WERI-Rb-1 (cell line): ENCODE measurements around the gene CCL25.

Experiments
- DNase-seq: peaks from one replicate; pipeline ENCODE4 v3.0.0-alpha.2; 2020
- H3K27ac ChIP-seq: fragments of 250-450 bp; sonication (Bioruptor Pico); 2 replicates; pipeline ENCODE4 v1.5.1; 2020; ENCODE audit warnings: mild to moderate bottlenecking, moderate library complexity
- H3K27me3 ChIP-seq: fragments of 250-450 bp; sonication (Bioruptor Pico); 2 replicates; pipeline ENCODE4 v1.5.1; 2021; ENCODE audit warnings: mild to moderate bottlenecking, low read depth, moderate library complexity; ENCODE audit not compliant: insufficient read depth, severe bottlenecking
- H3K36me3 ChIP-seq: fragments of 250-450 bp; sonication (Bioruptor Pico); 2 replicates; pipeline ENCODE4 v1.5.1; 2020; ENCODE audit warnings: mild to moderate bottlenecking, moderate library complexity
- H3K4me3 ChIP-seq: 2 replicates; pipeline ENCODE4 v1.5.1; 2011; ENCODE audit warnings: low read depth, mild to moderate bottlenecking, control low read depth, low read length
- H3K9me3 ChIP-seq: fragments of 250-450 bp; sonication (Bioruptor Pico); 2 replicates; pipeline ENCODE4 v1.5.1; 2021; ENCODE audit warnings: mild to moderate bottlenecking, moderate library complexity; ENCODE audit not compliant: severe bottlenecking
- TF ChIP-seq, protein P1 (sequence below): IDR thresholded peaks from 2 replicates; pipeline ENCODE4 v1.5.1; 2011; ENCODE audit warnings: low read depth, mild to moderate bottlenecking, control low read depth, inconsistent platforms, low read length

Gene CCL25

GRCh38 chr19:8064911-8065874 is 12.6 kb downstream of the CCL25 start:
- Histone ChIP-seq H3K27ac (no peak overlapping the region), H3K4me3 (no peak overlapping the region), H3K36me3 (no peaks in the 10 kb centered on the region), H3K27me3 (no peaks in the 10 kb centered on the region), H3K9me3 (peaks cover 10% of the 10 kb centered on the region)
- DNase-seq, result no peak
- TF ChIP-seq, protein P1, sequence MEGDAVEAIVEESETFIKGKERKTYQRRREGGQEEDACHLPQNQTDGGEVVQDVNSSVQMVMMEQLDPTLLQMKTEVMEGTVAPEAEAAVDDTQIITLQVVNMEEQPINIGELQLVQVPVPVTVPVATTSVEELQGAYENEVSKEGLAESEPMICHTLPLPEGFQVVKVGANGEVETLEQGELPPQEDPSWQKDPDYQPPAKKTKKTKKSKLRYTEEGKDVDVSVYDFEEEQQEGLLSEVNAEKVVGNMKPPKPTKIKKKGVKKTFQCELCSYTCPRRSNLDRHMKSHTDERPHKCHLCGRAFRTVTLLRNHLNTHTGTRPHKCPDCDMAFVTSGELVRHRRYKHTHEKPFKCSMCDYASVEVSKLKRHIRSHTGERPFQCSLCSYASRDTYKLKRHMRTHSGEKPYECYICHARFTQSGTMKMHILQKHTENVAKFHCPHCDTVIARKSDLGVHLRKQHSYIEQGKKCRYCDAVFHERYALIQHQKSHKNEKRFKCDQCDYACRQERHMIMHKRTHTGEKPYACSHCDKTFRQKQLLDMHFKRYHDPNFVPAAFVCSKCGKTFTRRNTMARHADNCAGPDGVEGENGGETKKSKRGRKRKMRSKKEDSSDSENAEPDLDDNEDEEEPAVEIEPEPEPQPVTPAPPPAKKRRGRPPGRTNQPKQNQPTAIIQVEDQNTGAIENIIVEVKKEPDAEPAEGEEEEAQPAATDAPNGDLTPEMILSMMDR, result no peak

- H3K9me3 ChIP-seq, result peaks cover 10% of the 10 kb centered on the region
- TF ChIP-seq, protein P1, result no peak
- no peak for DNase-seq
- H3K27me3 ChIP-seq, result no peaks in the 10 kb centered on the region
- no peak overlapping the region for H3K27ac ChIP-seq
- no peaks in the 10 kb centered on the region for H3K36me3 ChIP-seq
- no peak overlapping the region for H3K4me3 ChIP-seq
Observed at GRCh38 chr19:8065875-8066261, 13.3 kb downstream of the CCL25 start.

DNA sequence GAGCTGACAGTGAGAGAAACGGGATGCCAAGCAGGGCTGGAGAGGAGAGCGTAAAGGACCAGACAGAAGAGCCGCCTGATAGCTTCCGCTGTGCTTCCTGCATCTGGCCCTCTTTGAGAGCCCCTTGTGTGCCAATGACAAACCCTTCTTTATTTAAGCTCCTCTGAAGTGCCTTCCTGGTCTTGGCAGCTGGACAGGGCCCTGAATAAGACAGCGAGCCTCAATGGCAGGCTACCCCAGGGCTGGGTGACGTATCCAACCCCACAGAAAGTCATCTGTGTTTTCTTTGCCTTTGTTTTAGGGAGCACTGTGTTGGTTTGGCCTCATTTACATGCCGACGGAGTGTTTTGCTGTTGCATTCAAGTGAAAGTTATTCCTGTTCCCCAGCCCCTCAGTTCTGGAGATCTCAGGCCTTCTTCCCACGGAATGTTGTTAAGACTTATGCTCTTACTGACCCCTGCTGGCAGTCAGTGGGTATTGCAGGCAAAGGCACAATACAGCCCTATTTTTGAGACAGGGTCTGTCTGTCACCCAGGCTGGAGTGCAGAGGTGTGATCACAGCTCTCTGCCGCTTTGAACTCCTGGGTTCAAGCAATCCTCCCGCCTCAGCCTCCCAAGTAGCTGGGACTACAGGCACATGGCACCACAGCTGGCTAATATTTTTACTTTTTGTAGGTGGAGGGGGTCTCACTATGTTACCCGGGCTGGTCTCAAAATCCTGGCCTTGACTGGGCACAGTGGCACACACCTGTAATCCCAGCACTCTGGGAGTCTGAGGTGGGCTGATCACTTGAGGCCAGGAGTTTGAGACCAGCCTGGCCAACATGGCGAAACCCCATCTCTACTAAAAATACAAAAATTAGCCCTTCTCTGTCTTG is 16.8 kb downstream of the CCL25 start:
- Histone ChIP-seq H3K9me3 (peaks cover 12% of the 10 kb centered on the region), H3K27me3 (no peaks in the 10 kb centered on the region), H3K4me3 (no peak overlapping the region), H3K27ac (no peak overlapping the region), H3K36me3 (no peaks in the 10 kb centered on the region)
- TF ChIP-seq, protein P1, result peak; percentile 81
- DNase-seq, result peak; percentile 49

DNA sequence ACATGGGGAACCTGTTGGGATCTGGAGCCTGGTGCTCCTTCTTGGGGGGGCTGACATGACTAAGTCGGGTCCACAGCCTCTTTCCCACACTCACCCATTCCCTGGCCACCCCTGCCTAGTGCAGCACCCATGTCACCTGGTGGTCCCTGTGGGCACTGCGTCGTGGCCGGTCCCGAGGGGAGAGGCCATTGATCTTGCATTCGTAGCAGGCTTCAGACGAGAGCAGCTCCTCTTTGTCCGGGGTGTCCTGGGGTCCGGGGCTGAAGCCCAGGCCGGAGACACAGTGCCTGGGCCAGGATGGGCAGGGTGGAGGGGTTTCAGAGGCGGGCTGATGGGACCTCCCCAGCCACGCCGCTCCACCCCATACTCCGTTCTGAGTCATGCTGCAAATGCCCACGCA is 19.4 kb downstream of the CCL25 start:
- no peak for DNase-seq
- TF ChIP-seq, protein P1, result peak; percentile 55
- no peaks in the 10 kb centered on the region for H3K27me3 ChIP-seq
- no peak overlapping the region for H3K4me3 ChIP-seq
- H3K36me3 ChIP-seq, result peaks cover 9% of the 10 kb centered on the region
- H3K27ac ChIP-seq, result no peak overlapping the region
- H3K9me3 ChIP-seq, result peaks cover 14% of the 10 kb centered on the region

- TF ChIP-seq, protein P1, result no peak
- no peaks in the 10 kb centered on the region for H3K27me3 ChIP-seq
- no peak for DNase-seq
- no peak overlapping the region for H3K27ac ChIP-seq
- peaks cover 9% of the 10 kb centered on the region for H3K36me3 ChIP-seq
- H3K4me3 ChIP-seq, result no peak overlapping the region
- peaks cover 10% of the 10 kb centered on the region for H3K9me3 ChIP-seq
Observed at GRCh38 chr19:8074501-8074900, 21.9 kb downstream of the CCL25 start.
